Measurements from ENCODE around the gene OSTF1. TPM values are rescaled to one million over a fixed set of nuclear protein-coding genes. Genes with fewer than 3 reads are reported as not detected.
A peak's percentile ranks its signal among the peaks of the same experiment; 100 is the strongest.

The OSTF1 gene
- total and polyA plus RNA-seq, 3 experiments from 2014 or later, result 71.9 to 170 (median 76.0) TPM

DNA sequence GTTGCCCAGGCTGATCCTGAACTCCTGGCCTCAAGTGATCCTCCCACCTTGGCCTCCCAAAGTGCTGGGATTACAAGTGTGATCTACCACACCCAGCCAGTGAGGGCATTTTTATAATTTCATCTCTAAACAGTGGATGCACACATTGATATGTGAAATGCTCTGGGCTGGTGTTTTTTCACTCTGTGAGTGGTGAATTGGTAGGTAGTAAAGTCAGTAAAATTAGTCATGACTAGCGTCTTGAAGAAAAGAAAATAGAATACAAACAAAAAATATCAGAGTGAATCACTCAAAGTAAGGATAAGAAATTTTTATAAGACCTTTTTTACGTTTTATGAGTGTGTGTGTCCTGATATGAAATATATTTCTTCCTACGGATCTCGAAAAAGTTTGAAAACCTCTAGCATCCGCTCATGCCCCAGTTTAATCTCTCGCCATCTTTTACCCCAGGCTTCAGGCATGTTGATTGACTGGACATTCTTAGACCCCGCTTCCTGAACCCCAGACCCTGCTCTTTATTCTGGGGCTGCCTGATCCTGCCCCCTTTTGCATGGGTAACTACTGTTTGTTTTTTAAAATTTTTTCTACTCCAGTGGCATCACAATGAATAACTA is 14.0 kb downstream of the OSTF1 start:
- POLR2A ChIA-PET, result no interaction called here
- H3K36me3 ChIP-seq (ENCODE audit: insufficient read depth, low read length), result peaks cover 7% of the 10 kb centered on the region
- H3K9me3 Mint-ChIP-seq, result no peaks in the 10 kb centered on the region
- CTCF ChIA-PET, result interaction anchor here (1.2 to 2.3 kb wide), 2 partner anchors 44 to 84 kb away, joined by 3 to 7 read pairs; no protein-coding TSS in a partner anchor
- no peaks in the 10 kb centered on the region for H3K27me3 Mint-ChIP-seq
- H3K4me3 Mint-ChIP-seq, result peak overlapping the region in 5 of 7 donors; percentile 42 to 63 (median 53)
- H3K4me1 ChIP-seq (ENCODE audit: insufficient read depth, low read length), result peaks cover 50% of the 10 kb centered on the region
- peaks cover 67 to 90% (median 82%) of the 10 kb centered on the region in 3 donors for H3K4me1 Mint-ChIP-seq
- H3K27me3 ChIP-seq (ENCODE audit: insufficient read depth, low read length, poor library complexity, severe bottlenecking), result no peaks in the 10 kb centered on the region
- peak overlapping the region; percentile 32 to 93 (median 84) for H3K27ac Mint-ChIP-seq
- H3K9me3 ChIP-seq (ENCODE audit: low read length), result no peaks in the 10 kb centered on the region
- no peak overlapping the region for H3K27ac ChIP-seq (ENCODE audit: low read depth, low read length)
- peaks cover 3 to 45% (median 13%) of the 10 kb centered on the region in 3 donors for H3K36me3 Mint-ChIP-seq
- DNase-seq, result no peak
- no peak overlapping the region for H3K4me3 ChIP-seq (ENCODE audit: low read length)

DNA sequence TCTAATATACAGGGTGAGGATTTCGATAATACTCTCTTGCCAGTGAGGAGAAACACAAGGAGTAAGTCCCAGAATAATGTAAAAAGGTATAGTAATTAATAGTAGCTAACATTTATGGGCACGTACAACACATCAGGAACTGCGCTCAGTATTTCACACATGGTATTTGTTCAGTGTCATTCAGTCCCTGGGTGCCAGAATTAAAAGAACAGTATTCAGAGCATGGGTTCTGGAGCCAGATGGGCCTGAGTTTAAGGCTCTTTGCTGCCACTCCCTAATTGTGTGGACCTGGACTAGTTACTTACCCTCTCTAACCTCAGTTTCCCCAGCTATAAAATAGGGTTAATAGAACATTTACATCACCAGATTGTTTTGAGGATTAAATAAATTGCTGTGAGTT is 16.3 kb downstream of the OSTF1 start:
- Histone ChIP-seq H3K27ac (ENCODE audit: low read depth, low read length) (no peak overlapping the region), H3K36me3 (ENCODE audit: insufficient read depth, low read length) (no peaks in the 10 kb centered on the region), H3K4me1 (ENCODE audit: insufficient read depth, low read length) (peaks cover 38% of the 10 kb centered on the region), H3K9me3 (ENCODE audit: low read length) (no peaks in the 10 kb centered on the region), H3K4me3 (ENCODE audit: low read length) (no peak overlapping the region), H3K27me3 (ENCODE audit: insufficient read depth, low read length, poor library complexity, severe bottlenecking) (no peaks in the 10 kb centered on the region)
- ChIA-PET POLR2A (interaction anchor here (1.0 to 2.3 kb wide), 4 partner anchors 13 to 74 kb away, joined by 3 to 9 read pairs (median 6); partner anchors contain the start of genes NMRK1 and OSTF1), CTCF (interaction anchor here (0.8 to 2.3 kb wide), 6 partner anchors 13 to 81 kb away, joined by 3 to 7 read pairs (median 4); no protein-coding TSS in a partner anchor)
- H3K27me3 Mint-ChIP-seq, result no peaks in the 10 kb centered on the region
- H3K4me3 Mint-ChIP-seq, result peak overlapping the region in 6 of 7 donors; percentile 48 to 77 (median 62)
- peaks cover 66 to 91% (median 87%) of the 10 kb centered on the region in 3 donors for H3K4me1 Mint-ChIP-seq
- H3K36me3 Mint-ChIP-seq, result peaks cover 3 to 40% (median 12%) of the 10 kb centered on the region in 3 donors
- no peak for DNase-seq
- H3K27ac Mint-ChIP-seq, result peak overlapping the region; percentile 44 to 91 (median 84)
- H3K9me3 Mint-ChIP-seq, result no peaks in the 10 kb centered on the region

DNA sequence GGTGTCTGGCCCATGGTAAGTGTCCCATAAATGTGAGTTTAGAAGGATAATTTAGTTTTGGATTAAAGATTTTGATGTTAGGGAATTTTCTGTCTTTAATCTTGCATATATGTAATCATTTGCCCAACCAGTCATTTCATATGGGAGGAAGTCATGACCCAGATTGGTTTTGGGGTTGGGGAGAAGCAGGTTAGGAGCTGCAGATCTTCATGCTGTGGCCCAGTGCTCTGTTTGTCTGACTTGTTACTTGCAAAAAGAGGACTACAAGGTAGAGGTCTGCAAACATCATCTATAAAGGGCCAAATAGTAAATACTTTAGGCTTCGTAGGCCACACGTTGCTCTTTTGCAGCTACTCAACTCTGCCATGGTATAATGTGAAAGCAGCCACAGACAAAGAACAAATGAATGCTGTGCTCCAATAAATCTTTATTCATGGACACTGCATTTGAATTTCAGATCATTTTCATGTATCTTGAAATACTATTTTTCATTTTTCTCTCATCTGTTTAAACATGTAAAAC is 16.8 kb downstream of the OSTF1 start:
- ChIA-PET CTCF (interaction anchor here (0.8 to 2.2 kb wide), 6 partner anchors 13 to 77 kb away, joined by 3 to 7 read pairs (median 3); partner anchors contain the start of genes NMRK1 and OSTF1), POLR2A (interaction anchor here (0.6 to 2.3 kb wide), 5 partner anchors 13 to 75 kb away, joined by 3 to 9 read pairs (median 5); partner anchors contain the start of genes NMRK1 and OSTF1)
- no peaks in the 10 kb centered on the region for H3K9me3 ChIP-seq (ENCODE audit: low read length)
- Mint-ChIP-seq H3K27ac (peak overlapping the region; percentile 44 to 91 (median 84)), H3K36me3 (peaks cover 3 to 37% (median 12%) of the 10 kb centered on the region in 3 donors), H3K4me3 (peak overlapping the region; percentile 12 to 77 (median 62)), H3K4me1 (peaks cover 66 to 91% (median 87%) of the 10 kb centered on the region in 3 donors), H3K9me3 (no peaks in the 10 kb centered on the region), H3K27me3 (no peaks in the 10 kb centered on the region)
- H3K27ac ChIP-seq (ENCODE audit: low read depth, low read length), result no peak overlapping the region
- no peak overlapping the region for H3K4me3 ChIP-seq (ENCODE audit: low read length)
- no peaks in the 10 kb centered on the region for H3K27me3 ChIP-seq (ENCODE audit: insufficient read depth, low read length, poor library complexity, severe bottlenecking)
- DNase-seq, result no peak
- H3K36me3 ChIP-seq (ENCODE audit: insufficient read depth, low read length), result no peaks in the 10 kb centered on the region
- peaks cover 35% of the 10 kb centered on the region for H3K4me1 ChIP-seq (ENCODE audit: insufficient read depth, low read length)

DNA sequence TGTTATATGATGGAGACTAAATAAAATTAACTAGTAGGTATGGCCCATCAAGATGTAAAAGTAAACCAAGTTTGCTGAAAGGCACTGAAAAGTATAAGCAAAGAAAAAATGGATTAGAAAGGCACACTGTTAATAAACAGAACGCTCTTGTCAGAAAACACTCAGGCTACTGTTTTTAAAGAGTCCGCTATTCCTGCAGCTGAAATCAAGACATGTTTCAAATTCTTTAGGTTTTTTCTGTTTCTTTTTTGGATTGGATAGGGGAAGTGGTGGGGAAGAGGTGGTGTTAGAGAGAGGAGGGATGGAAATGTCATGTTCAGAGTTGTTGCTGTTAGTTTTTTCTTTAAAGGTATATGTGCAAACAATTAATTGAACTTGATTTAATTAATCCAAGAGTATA is 17.5 kb downstream of the OSTF1 start:
- peaks cover 3 to 34% (median 12%) of the 10 kb centered on the region in 3 donors for H3K36me3 Mint-ChIP-seq
- peaks cover 68 to 93% (median 90%) of the 10 kb centered on the region in 3 donors for H3K4me1 Mint-ChIP-seq
- no peak overlapping the region for H3K4me3 ChIP-seq (ENCODE audit: low read length)
- H3K4me3 Mint-ChIP-seq, result peak overlapping the region in 5 of 7 donors; percentile 1 to 58 (median 40)
- no peaks in the 10 kb centered on the region for H3K9me3 Mint-ChIP-seq
- H3K4me1 ChIP-seq (ENCODE audit: insufficient read depth, low read length), result peaks cover 36% of the 10 kb centered on the region
- H3K27me3 Mint-ChIP-seq, result no peaks in the 10 kb centered on the region
- H3K27me3 ChIP-seq (ENCODE audit: insufficient read depth, low read length, poor library complexity, severe bottlenecking), result no peaks in the 10 kb centered on the region
- CTCF ChIA-PET, result interaction anchor here (1.2 to 2.2 kb wide), 4 partner anchors 14 to 77 kb away, joined by 3 to 7 read pairs (median 4); partner anchors contain the start of genes NMRK1 and OSTF1
- no peak for DNase-seq
- no peak overlapping the region for H3K27ac ChIP-seq (ENCODE audit: low read depth, low read length)
- H3K9me3 ChIP-seq (ENCODE audit: low read length), result no peaks in the 10 kb centered on the region
- H3K36me3 ChIP-seq (ENCODE audit: insufficient read depth, low read length), result no peaks in the 10 kb centered on the region
- POLR2A ChIA-PET, result interaction anchor here (1.0 kb wide), 1 partner anchor 18 kb away, joined by 4 read pairs; the partner anchor contains the start of genes NMRK1 and OSTF1
- peak overlapping the region; percentile 5 to 90 (median 78) for H3K27ac Mint-ChIP-seq

DNA sequence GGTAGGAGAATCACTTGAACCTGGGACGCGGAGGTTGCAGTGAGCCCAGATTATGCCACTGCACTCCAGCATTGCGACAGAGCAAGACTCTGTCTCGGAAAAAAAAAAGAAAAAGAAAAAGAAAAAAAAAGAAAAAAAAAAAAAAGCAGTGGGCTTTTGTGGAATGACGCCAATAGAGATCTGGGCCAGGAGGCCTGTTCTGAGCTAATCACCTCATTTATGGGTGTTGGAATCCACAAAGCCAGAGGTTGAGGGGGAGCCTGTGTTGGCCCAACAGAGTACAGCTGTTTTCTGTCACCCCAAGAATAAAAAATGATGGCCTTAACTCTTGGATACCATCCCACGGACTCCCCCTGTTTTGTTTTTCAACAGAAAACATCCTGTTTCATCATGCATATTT is 18.5 kb downstream of the OSTF1 start:
- POLR2A ChIA-PET, result interaction anchor here (0.7 kb wide), 2 partner anchors 43 to 54 kb away, joined by 3 to 4 read pairs; no protein-coding TSS in a partner anchor
- CTCF ChIA-PET, result interaction anchor here (1.2 kb wide), 1 partner anchor 79 kb away, joined by 3 read pairs; the partner anchor contains the start of gene CARNMT1
- peaks cover 66 to 92% (median 90%) of the 10 kb centered on the region in 3 donors for H3K4me1 Mint-ChIP-seq

DNA sequence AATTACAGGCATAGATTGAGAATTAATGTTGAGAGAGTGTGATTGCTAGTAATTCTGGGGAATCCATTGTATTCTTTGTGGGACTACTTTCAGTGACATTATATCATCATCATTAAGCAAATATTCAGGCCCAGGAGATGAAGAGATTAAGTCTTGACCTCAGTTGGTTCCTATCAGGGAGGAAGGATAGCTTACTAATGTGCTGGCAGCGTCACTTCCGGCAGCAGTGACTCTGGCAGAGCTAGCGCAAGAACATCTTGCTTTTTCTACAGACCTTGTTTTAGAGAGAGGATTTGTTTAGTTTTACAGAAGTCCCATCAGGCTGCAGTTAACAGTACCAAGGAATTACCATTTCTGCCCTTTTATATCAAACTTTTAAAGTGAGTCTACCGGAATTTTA is 20.3 kb downstream of the OSTF1 start:
- H3K36me3 ChIP-seq (ENCODE audit: insufficient read depth, low read length), result no peaks in the 10 kb centered on the region
- H3K9me3 Mint-ChIP-seq, result no peaks in the 10 kb centered on the region
- ChIA-PET CTCF (interaction anchor here (1.8 kb wide), 1 partner anchor 77 kb away, joined by 4 read pairs; no protein-coding TSS in a partner anchor), POLR2A (no interaction called here)
- DNase-seq, result peak in 1 of 5 donors; percentile 31
- H3K27ac Mint-ChIP-seq, result peak overlapping the region; percentile 79 to 93 (median 87)
- no peaks in the 10 kb centered on the region for H3K27me3 ChIP-seq (ENCODE audit: insufficient read depth, low read length, poor library complexity, severe bottlenecking)
- H3K27ac ChIP-seq (ENCODE audit: low read depth, low read length), result no peak overlapping the region
- H3K4me3 Mint-ChIP-seq, result peak overlapping the region in 5 of 7 donors; percentile 33 to 58 (median 46)
- no peaks in the 10 kb centered on the region for H3K9me3 ChIP-seq (ENCODE audit: low read length)
- H3K4me1 ChIP-seq (ENCODE audit: insufficient read depth, low read length), result peaks cover 35% of the 10 kb centered on the region
- H3K4me1 Mint-ChIP-seq, result peaks cover 65 to 92% (median 90%) of the 10 kb centered on the region in 3 donors
- H3K36me3 Mint-ChIP-seq, result peaks cover 3 to 15% (median 4%) of the 10 kb centered on the region in 3 donors
- no peak overlapping the region for H3K4me3 ChIP-seq (ENCODE audit: low read length)
- no peaks in the 10 kb centered on the region for H3K27me3 Mint-ChIP-seq

More for the DNA sequence above, 18.5 kb downstream of the OSTF1 start:
- H3K36me3 Mint-ChIP-seq, result peaks cover 3 to 27% (median 9%) of the 10 kb centered on the region in 3 donors
- no peak overlapping the region for H3K4me3 Mint-ChIP-seq
- Histone ChIP-seq H3K9me3 (ENCODE audit: low read length) (no peaks in the 10 kb centered on the region), H3K27me3 (ENCODE audit: insufficient read depth, low read length, poor library complexity, severe bottlenecking) (no peaks in the 10 kb centered on the region), H3K27ac (ENCODE audit: low read depth, low read length) (no peak overlapping the region), H3K4me1 (ENCODE audit: insufficient read depth, low read length) (peaks cover 39% of the 10 kb centered on the region), H3K36me3 (ENCODE audit: insufficient read depth, low read length) (no peaks in the 10 kb centered on the region), H3K4me3 (ENCODE audit: low read length) (no peak overlapping the region)
- DNase-seq, result no peak
- no peaks in the 10 kb centered on the region for H3K27me3 Mint-ChIP-seq
- H3K27ac Mint-ChIP-seq, result peak overlapping the region in 4 of 8 donors; percentile 43 to 90 (median 84)
- H3K9me3 Mint-ChIP-seq, result no peaks in the 10 kb centered on the region

DNA sequence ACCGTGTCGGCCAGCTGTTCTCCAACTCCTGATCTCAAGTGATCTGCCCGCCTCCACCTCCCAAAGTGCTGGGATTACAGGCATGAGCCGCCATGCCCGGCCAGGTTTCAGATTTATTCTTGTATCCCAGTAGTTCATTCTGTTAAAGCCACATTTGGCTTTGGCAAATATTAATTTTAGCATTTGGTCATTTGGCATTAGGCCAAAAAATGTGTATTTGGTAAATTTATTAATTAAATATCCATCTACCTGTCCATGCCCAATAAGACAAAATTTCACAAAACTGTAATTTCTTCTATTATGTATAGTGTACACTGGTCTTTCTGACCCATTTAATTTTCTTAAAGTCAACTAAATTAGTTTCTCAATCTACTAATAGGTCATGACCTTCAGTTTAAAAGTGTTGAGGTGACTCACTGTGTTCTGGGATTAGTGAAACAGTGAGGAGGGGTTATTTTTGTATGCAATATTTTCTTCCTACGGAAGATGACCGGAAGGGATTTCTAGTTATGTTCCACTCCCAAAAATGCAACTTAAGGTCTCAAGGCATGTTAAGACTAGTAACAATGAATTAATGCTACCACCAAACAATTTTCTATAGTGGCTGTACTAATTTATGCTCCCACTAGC is 21.0 kb downstream of the OSTF1 start:
- no peak for DNase-seq
- Histone ChIP-seq H3K27me3 (ENCODE audit: insufficient read depth, low read length, poor library complexity, severe bottlenecking) (no peaks in the 10 kb centered on the region), H3K4me3 (ENCODE audit: low read length) (no peak overlapping the region), H3K4me1 (ENCODE audit: insufficient read depth, low read length) (peaks cover 28% of the 10 kb centered on the region), H3K9me3 (ENCODE audit: low read length) (no peaks in the 10 kb centered on the region), H3K36me3 (ENCODE audit: insufficient read depth, low read length) (no peaks in the 10 kb centered on the region), H3K27ac (ENCODE audit: low read depth, low read length) (no peak overlapping the region)
- CTCF ChIA-PET, result interaction anchor here (1.8 kb wide), 1 partner anchor 76 kb away, joined by 4 read pairs; no protein-coding TSS in a partner anchor
- H3K9me3 Mint-ChIP-seq, result no peaks in the 10 kb centered on the region
- peak overlapping the region in 2 of 7 donors; percentile 34 to 52 for H3K4me3 Mint-ChIP-seq
- H3K4me1 Mint-ChIP-seq, result peaks cover 70 to 91% (median 89%) of the 10 kb centered on the region in 3 donors
- H3K27me3 Mint-ChIP-seq, result no peaks in the 10 kb centered on the region
- POLR2A ChIA-PET, result no interaction called here
- H3K36me3 Mint-ChIP-seq, result peaks cover 3 to 16% (median 4%) of the 10 kb centered on the region in 3 donors
- peak overlapping the region in 7 of 8 donors; percentile 24 to 93 (median 87) for H3K27ac Mint-ChIP-seq

Measured in CD8-positive, alpha-beta memory T cell (primary cell).